WTC11 (cell line): ENCODE measurements around the gene PHKB. TPM values are rescaled to one million over a fixed set of nuclear protein-coding genes. Genes with fewer than 3 reads are reported as not detected.
A peak's percentile ranks its signal among the peaks of the same experiment; 100 is the strongest.

Experiments used
- ATAC-seq: fragments of 200-7000 bp; cut with Tn5 transposase; 2 replicates; pipeline ENCODE4 v1.10.0; 2021; ENCODE audit warnings: mild to moderate bottlenecking, moderate library complexity
- CTCF ChIA-PET: fragments of 300-600 bp; sonication (Branson Sonifier 250); formaldehyde crosslinking; loops from one replicate; lab custom pipeline; 2021; ENCODE audit warnings: antibody characterized with exemption; lab: Charles Lee
- POLR2A ChIA-PET: fragments of 350-600 bp; sonication (Branson Sonifier 250); formaldehyde crosslinking; loops from one replicate; lab custom pipeline; 2021; ENCODE audit warnings: antibody characterized with exemption; lab: Charles Lee
- DNase-seq: peaks from one replicate; pipeline ENCODE4 v3.0.0; 2021; ENCODE audit warnings: low spot score
- H3K27ac Mint-ChIP-seq: 2 replicates; pipeline ENCODE4 v1.8.0; 2021; ENCODE audit warnings: mixed read lengths
- H3K27me3 Mint-ChIP-seq: 2 replicates; pipeline ENCODE4 v1.8.0; 2021; ENCODE audit warnings: low read depth, mild to moderate bottlenecking, moderate library complexity, mixed read lengths
- H3K36me3 Mint-ChIP-seq: 2 replicates; pipeline ENCODE4 v1.8.0; 2021; ENCODE audit warnings: mixed read lengths
- H3K4me1 Mint-ChIP-seq: 2 replicates; pipeline ENCODE4 v1.8.0; 2022; ENCODE audit warnings: mixed read lengths
- H3K4me3 Mint-ChIP-seq: 2 replicates; pipeline ENCODE4 v1.8.0; 2021; ENCODE audit warnings: mild to moderate bottlenecking, moderate library complexity, mixed read lengths
- H3K9me3 Mint-ChIP-seq: 2 replicates; pipeline ENCODE4 v1.8.0; 2021; ENCODE audit warnings: mixed read lengths
- ATF1 ChIP-seq: sonication (generic); formaldehyde crosslinking; IDR thresholded peaks from 2 replicates; pipeline ENCODE4 v1.8.1; 2023; ENCODE audit warnings: mild to moderate bottlenecking, moderate library complexity, missing genetic modification reagents
- ERG ChIP-seq: fragments of 250-450 bp; sonication (Bioruptor Pico); IDR thresholded peaks from 2 replicates; pipeline ENCODE4 v1.8.0; 2021; ENCODE audit warnings: mild to moderate bottlenecking
- ETV6 ChIP-seq: sonication (generic); formaldehyde crosslinking; IDR thresholded peaks from 2 replicates; pipeline ENCODE4 v1.8.1; 2022; ENCODE audit warnings: mild to moderate bottlenecking, missing genetic modification reagents
- IRF2 ChIP-seq: sonication (generic); formaldehyde crosslinking; IDR thresholded peaks from 2 replicates; pipeline ENCODE4 v1.8.0; 2022; ENCODE audit warnings: low read depth, missing genetic modification reagents, borderline replicate concordance
- JAZF1 ChIP-seq: fragments of 250-450 bp; sonication (Bioruptor Pico); IDR thresholded peaks from 2 replicates; pipeline ENCODE4 v1.9.0; 2021; ENCODE audit warnings: moderate library complexity, mild to moderate bottlenecking, inconsistent platforms
- NFATC4 ChIP-seq: fragments of 250-450 bp; sonication (Bioruptor Pico); IDR thresholded peaks from 2 replicates; pipeline ENCODE4 v1.9.0; 2021; ENCODE audit warnings: mild to moderate bottlenecking
- SMAD4 ChIP-seq: sonication (generic); formaldehyde crosslinking; IDR thresholded peaks from 2 replicates; pipeline ENCODE4 v1.8.0; 2022; ENCODE audit warnings: mild to moderate bottlenecking, missing genetic modification reagents
- TEAD1 ChIP-seq: sonication (generic); formaldehyde crosslinking; IDR thresholded peaks from 2 replicates; pipeline ENCODE4 v1.8.0; 2022; ENCODE audit warnings: mild to moderate bottlenecking, missing genetic modification reagents
- TP53 ChIP-seq: sonication (generic); formaldehyde crosslinking; IDR thresholded peaks from 2 replicates; pipeline ENCODE4 v1.8.1; 2023; ENCODE audit warnings: mild to moderate bottlenecking, missing genetic modification reagents
- USF1 ChIP-seq: sonication (generic); formaldehyde crosslinking; IDR thresholded peaks from 2 replicates; pipeline ENCODE4 v1.8.0; 2022; ENCODE audit warnings: mild to moderate bottlenecking, missing genetic modification reagents
- ZNF138 ChIP-seq: sonication (generic); formaldehyde crosslinking; conservative IDR thresholded peaks from 2 replicates; pipeline ENCODE4 v1.8.1; 2022; ENCODE audit warnings: mild to moderate bottlenecking, moderate library complexity, missing genetic modification reagents
- ZNF232 ChIP-seq: sonication (generic); formaldehyde crosslinking; IDR thresholded peaks from 2 replicates; pipeline ENCODE4 v1.8.0; 2022; ENCODE audit warnings: mild to moderate bottlenecking, missing genetic modification reagents
- ZNF263 ChIP-seq: sonication (generic); formaldehyde crosslinking; IDR thresholded peaks from 2 replicates; pipeline ENCODE4 v1.8.1; 2022; ENCODE audit warnings: low read depth, mild to moderate bottlenecking, moderate library complexity, missing genetic modification reagents
- ZNF317 ChIP-seq: sonication (generic); formaldehyde crosslinking; IDR thresholded peaks from 2 replicates; pipeline ENCODE4 v1.8.1; 2023; ENCODE audit warnings: low read depth, mild to moderate bottlenecking, moderate library complexity, missing genetic modification reagents, borderline replicate concordance
- ZNF416 ChIP-seq: fragments of 250-450 bp; sonication (Bioruptor Pico); IDR thresholded peaks from 2 replicates; pipeline ENCODE4 v1.9.0; 2021; ENCODE audit warnings: mild to moderate bottlenecking, inconsistent platforms
- ZNF671 ChIP-seq: fragments of 250-450 bp; sonication (Bioruptor Pico); IDR thresholded peaks from 2 replicates; pipeline ENCODE4 v1.8.0; 2021; ENCODE audit warnings: mild to moderate bottlenecking
- total RNA-seq: library from RNA; stranded (reverse); gene quantifications from 3 replicates; pipeline ENCODE4 v1.2.3, GENCODE V29; 2021
- TF ChIP-seq, protein P1 (sequence below): sonication (generic); formaldehyde crosslinking; conservative IDR thresholded peaks from 2 replicates; pipeline ENCODE4 v1.8.1; 2023; ENCODE audit warnings: mild to moderate bottlenecking, low read depth, missing genetic modification reagents, moderate library complexity
- TF ChIP-seq, protein P2 (sequence below): sonication (generic); formaldehyde crosslinking; IDR thresholded peaks from 2 replicates; pipeline ENCODE4 v1.8.1; 2022; ENCODE audit warnings: mild to moderate bottlenecking, moderate library complexity, missing genetic modification reagents
- TF ChIP-seq, protein P3 (sequence below): sonication (generic); formaldehyde crosslinking; IDR thresholded peaks from 2 replicates; pipeline ENCODE4 v1.8.0; 2023; ENCODE audit warnings: missing genetic modification reagents, mild to moderate bottlenecking, borderline replicate concordance
- TF ChIP-seq, protein P4 (sequence below): sonication (generic); formaldehyde crosslinking; IDR thresholded peaks from 2 replicates; pipeline ENCODE4 v1.8.0; 2022; ENCODE audit warnings: missing genetic modification reagents

Gene PHKB
- total RNA-seq, 1 experiment from 2014 or later: 43.9 TPM

- TF ChIP-seq, protein P1, sequence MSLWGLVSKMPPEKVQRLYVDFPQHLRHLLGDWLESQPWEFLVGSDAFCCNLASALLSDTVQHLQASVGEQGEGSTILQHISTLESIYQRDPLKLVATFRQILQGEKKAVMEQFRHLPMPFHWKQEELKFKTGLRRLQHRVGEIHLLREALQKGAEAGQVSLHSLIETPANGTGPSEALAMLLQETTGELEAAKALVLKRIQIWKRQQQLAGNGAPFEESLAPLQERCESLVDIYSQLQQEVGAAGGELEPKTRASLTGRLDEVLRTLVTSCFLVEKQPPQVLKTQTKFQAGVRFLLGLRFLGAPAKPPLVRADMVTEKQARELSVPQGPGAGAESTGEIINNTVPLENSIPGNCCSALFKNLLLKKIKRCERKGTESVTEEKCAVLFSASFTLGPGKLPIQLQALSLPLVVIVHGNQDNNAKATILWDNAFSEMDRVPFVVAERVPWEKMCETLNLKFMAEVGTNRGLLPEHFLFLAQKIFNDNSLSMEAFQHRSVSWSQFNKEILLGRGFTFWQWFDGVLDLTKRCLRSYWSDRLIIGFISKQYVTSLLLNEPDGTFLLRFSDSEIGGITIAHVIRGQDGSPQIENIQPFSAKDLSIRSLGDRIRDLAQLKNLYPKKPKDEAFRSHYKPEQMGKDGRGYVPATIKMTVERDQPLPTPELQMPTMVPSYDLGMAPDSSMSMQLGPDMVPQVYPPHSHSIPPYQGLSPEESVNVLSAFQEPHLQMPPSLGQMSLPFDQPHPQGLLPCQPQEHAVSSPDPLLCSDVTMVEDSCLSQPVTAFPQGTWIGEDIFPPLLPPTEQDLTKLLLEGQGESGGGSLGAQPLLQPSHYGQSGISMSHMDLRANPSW: no peak
These were observed 234.6 kb downstream of the PHKB start (continued) for GRCh38 chr16:47695756-47696155.

DNA sequence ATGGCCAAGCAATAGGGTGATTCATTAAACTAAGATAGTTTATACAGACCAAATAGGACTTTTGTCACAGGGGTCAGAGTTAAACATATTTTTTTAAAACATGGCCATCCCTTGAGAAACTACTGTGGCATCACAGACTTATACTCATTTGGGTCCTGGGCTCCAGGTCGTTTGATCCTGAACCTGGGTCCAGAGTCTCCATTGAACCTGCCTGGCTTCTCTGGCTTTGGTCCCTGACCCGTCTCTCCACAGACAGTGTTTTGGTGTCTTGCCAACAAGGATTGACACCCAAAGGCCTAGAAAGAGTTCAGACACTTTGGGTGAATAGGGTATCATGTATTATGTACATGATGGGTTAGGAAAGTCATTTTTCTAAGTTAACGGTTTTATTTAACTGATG is 236.7 kb downstream of the PHKB start:
- no peak overlapping the region for H3K4me3 Mint-ChIP-seq
- TF ChIP-seq, protein P2, sequence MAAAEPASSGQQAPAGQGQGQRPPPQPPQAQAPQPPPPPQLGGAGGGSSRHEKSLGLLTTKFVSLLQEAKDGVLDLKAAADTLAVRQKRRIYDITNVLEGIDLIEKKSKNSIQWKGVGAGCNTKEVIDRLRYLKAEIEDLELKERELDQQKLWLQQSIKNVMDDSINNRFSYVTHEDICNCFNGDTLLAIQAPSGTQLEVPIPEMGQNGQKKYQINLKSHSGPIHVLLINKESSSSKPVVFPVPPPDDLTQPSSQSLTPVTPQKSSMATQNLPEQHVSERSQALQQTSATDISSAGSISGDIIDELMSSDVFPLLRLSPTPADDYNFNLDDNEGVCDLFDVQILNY (CRISPR knock-in tag): no peak
- no peak for TF ChIP-seq TP53 (CRISPR knock-in tag)
- TF ChIP-seq ZNF138: no peak
- no peak for TF ChIP-seq JAZF1
- TF ChIP-seq SMAD4 (CRISPR knock-in tag): no peak
- TF ChIP-seq ZNF416 (CRISPR knock-in tag): no peak
- H3K4me1 Mint-ChIP-seq: peaks cover 32% of the 10 kb centered on the region
- DNase-seq (no peak), ATAC-seq (no peak)
- ChIA-PET POLR2A (no interaction called here), CTCF (interaction anchor here (0.6 kb wide), 1 partner anchor 209 kb away, joined by 3 read pairs; no protein-coding TSS in a partner anchor)
- peaks cover 23% of the 10 kb centered on the region for H3K36me3 Mint-ChIP-seq
- H3K9me3 Mint-ChIP-seq: peaks cover under 1% of the 10 kb centered on the region; the same call in 1 of the 2 replicates
- no peak overlapping the region for H3K27ac Mint-ChIP-seq
- no peaks in the 10 kb centered on the region for H3K27me3 Mint-ChIP-seq

- Mint-ChIP-seq H3K27me3 (no peaks in the 10 kb centered on the region), H3K4me3 (no peak overlapping the region), H3K9me3 (peaks cover 3% of the 10 kb centered on the region; the same call in 1 of the 2 replicates), H3K4me1 (peaks cover 32% of the 10 kb centered on the region), H3K27ac (peak overlapping the region; percentile 62), H3K36me3 (peaks cover 23% of the 10 kb centered on the region)
- ChIA-PET CTCF (interaction anchor here (1.4 to 1.8 kb wide), 2 partner anchors 466 to 556 kb away, joined by 6 to 7 read pairs; partner anchors contain the start of gene NETO2), POLR2A (no interaction called here)
- DNase-seq (no peak), ATAC-seq (no peak)
- TF ChIP-seq USF1 (CRISPR knock-in tag) (no peak), ETV6 (CRISPR knock-in tag) (no peak), IRF2 (CRISPR knock-in tag) (no peak), NFATC4 (no peak), ZNF671 (no peak), ATF1 (CRISPR knock-in tag) (no peak), ZNF138 (no peak), ERG (CRISPR knock-in tag) (no peak), ZNF263 (CRISPR knock-in tag) (no peak), TEAD1 (CRISPR knock-in tag) (no peak), ZNF232 (no peak), ZNF317 (CRISPR knock-in tag) (no peak)
- TF ChIP-seq, protein P3, sequence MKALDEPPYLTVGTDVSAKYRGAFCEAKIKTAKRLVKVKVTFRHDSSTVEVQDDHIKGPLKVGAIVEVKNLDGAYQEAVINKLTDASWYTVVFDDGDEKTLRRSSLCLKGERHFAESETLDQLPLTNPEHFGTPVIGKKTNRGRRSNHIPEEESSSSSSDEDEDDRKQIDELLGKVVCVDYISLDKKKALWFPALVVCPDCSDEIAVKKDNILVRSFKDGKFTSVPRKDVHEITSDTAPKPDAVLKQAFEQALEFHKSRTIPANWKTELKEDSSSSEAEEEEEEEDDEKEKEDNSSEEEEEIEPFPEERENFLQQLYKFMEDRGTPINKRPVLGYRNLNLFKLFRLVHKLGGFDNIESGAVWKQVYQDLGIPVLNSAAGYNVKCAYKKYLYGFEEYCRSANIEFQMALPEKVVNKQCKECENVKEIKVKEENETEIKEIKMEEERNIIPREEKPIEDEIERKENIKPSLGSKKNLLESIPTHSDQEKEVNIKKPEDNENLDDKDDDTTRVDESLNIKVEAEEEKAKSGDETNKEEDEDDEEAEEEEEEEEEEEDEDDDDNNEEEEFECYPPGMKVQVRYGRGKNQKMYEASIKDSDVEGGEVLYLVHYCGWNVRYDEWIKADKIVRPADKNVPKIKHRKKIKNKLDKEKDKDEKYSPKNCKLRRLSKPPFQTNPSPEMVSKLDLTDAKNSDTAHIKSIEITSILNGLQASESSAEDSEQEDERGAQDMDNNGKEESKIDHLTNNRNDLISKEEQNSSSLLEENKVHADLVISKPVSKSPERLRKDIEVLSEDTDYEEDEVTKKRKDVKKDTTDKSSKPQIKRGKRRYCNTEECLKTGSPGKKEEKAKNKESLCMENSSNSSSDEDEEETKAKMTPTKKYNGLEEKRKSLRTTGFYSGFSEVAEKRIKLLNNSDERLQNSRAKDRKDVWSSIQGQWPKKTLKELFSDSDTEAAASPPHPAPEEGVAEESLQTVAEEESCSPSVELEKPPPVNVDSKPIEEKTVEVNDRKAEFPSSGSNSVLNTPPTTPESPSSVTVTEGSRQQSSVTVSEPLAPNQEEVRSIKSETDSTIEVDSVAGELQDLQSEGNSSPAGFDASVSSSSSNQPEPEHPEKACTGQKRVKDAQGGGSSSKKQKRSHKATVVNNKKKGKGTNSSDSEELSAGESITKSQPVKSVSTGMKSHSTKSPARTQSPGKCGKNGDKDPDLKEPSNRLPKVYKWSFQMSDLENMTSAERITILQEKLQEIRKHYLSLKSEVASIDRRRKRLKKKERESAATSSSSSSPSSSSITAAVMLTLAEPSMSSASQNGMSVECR (CRISPR knock-in tag): no peak
- TF ChIP-seq, protein P4, sequence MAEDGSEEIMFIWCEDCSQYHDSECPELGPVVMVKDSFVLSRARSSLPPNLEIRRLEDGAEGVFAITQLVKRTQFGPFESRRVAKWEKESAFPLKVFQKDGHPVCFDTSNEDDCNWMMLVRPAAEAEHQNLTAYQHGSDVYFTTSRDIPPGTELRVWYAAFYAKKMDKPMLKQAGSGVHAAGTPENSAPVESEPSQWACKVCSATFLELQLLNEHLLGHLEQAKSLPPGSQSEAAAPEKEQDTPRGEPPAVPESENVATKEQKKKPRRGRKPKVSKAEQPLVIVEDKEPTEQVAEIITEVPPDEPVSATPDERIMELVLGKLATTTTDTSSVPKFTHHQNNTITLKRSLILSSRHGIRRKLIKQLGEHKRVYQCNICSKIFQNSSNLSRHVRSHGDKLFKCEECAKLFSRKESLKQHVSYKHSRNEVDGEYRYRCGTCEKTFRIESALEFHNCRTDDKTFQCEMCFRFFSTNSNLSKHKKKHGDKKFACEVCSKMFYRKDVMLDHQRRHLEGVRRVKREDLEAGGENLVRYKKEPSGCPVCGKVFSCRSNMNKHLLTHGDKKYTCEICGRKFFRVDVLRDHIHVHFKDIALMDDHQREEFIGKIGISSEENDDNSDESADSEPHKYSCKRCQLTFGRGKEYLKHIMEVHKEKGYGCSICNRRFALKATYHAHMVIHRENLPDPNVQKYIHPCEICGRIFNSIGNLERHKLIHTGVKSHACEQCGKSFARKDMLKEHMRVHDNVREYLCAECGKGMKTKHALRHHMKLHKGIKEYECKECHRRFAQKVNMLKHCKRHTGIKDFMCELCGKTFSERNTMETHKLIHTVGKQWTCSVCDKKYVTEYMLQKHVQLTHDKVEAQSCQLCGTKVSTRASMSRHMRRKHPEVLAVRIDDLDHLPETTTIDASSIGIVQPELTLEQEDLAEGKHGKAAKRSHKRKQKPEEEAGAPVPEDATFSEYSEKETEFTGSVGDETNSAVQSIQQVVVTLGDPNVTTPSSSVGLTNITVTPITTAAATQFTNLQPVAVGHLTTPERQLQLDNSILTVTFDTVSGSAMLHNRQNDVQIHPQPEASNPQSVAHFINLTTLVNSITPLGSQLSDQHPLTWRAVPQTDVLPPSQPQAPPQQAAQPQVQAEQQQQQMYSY: no peak
These were observed 238.0 kb downstream of the PHKB start for GRCh38 chr16:47699106-47699505.
